ENCODE results near the gene RAP1A.

RAP1A gene

DNA sequence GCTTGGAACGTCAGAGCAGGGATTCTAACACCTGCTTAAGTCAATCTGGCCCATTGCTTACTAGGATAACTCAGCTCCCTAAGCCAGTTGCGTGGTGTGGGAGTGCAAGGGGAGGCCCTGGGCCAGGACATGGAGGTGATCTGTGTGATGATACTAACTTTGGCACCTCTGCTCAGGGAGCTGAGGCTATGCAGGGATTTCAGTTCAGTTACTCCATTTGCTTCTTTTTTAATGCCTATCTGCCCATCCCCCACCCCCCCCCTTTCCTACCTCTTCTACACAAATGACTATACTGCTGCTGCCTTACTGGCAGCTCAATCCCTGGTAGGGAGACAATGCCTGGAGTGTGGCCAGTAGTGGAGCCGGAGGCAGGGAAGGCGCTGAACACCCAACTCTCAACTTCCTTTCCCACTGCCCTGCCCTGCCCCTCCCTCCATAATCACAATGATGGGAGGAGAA lies 100.1 kb downstream of the RAP1A start:
- no peak for DNase-seq (ENCODE audit: low read depth)

DNA sequence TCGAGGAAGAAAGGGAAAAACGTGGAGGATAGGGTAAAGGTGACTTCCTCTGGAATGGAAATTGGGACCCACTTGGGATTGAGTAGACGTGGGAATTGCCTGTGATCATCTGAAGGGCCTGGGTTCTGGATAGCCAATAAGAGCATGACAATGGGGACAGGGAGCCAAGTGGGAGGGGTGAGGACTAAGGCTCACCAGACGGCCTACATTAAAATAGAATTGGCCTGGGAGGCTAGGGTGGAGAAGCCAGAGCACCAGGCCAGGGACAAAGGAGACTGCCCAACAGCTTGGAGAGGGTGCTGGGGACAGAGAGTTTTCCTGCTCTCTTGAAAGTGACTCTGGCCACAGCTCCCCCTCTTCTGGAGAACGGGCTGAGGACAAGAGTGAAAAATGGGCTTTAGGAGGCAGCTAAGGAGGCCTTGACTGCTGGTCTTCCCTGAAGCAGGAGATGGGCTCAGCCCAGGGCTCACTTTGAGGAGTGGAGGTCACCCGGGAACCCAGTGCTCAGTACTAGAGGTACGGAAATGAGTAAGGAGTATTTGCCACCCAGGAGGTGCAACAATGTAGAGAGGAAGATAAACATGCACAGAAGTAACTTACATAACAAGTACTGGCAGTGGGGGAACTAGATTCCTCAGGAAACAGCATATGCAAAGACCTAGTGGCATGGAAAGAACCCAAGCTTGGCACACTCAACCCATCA lies 100.8 kb downstream of the RAP1A start:
- DNase-seq (ENCODE audit: low read depth), result no peak

DNA sequence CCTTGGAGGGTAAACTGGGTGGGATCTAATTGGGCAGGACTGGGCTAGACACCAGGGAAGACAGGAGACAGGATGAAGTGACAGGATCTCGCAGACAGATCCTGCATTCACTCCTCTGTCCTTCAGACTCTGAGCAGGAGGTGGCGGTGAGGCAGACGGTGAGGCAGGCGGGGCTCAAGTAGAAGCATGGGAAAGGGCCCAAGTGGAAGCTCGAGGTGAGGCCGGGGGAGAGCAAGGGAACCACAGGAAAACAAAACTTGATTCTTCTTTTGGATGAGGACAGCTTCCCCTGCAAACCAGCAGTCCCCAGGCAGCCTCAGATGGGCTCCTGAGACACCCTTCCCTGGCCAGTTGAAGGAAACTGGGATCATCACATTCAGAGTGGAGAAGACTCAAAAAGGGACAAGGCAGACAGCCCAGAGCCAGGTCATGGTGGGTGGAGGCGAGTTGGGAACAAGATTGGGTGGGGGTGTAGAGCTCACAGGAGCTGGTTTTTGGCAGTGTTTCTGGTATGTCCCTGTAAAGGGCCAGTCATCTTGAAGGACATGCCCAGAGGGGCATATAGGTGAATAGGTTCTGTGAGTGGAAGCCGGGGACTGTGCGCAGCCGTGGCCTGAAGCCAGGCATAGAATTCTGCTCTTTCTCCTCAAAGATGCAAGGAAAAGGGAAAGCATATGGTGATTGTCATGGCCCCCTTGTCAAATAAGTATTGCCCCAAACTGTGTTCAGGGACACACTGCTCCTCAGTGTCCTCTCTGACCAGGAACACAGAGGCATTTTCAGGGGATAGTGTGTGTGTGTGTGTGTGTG lies 101.6 kb downstream of the RAP1A start:
- no peak for DNase-seq (ENCODE audit: low read depth)

GRCh38 chr1:111723091-111723806 lies 103.7 kb downstream of the RAP1A start:
- no peak for DNase-seq (ENCODE audit: low read depth)

GRCh38 chr1:111723871-111724270 lies 104.3 kb downstream of the RAP1A start:
- no peak for DNase-seq (ENCODE audit: low read depth)

DNA sequence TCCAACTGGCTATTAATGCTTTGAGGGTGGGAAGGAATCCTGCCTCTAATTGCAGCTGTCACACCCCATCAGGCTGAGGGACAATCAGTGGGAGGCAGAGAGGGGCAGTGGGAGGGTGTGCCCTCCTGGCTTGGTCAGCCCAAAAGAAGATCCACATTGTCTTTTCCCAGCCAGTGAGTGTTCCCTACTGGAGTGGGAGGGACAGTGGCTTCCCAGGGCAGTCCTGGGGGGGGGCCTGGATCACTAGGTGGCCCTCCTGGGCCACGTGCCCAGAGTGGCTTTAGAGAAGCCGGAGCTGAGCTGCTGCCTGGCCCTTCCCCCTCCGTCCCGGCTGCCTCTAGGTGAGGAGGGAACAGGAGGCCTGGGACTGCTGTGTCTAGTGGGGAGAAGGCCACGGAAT lies 105.6 kb downstream of the RAP1A start:
- no peak for DNase-seq (ENCODE audit: low read depth)

GRCh38 chr1:111727056-111727455 lies 107.5 kb downstream of the RAP1A start:
- DNase-seq (ENCODE audit: low read depth), result no peak

GRCh38 chr1:111729271-111729921 lies 109.8 kb downstream of the RAP1A start:
- DNase-seq (ENCODE audit: low read depth), result no peak

- DNase-seq (ENCODE audit: low read depth), result no peak
Observed at GRCh38 chr1:111729946-111730681, 110.5 kb downstream of the RAP1A start.

DNA sequence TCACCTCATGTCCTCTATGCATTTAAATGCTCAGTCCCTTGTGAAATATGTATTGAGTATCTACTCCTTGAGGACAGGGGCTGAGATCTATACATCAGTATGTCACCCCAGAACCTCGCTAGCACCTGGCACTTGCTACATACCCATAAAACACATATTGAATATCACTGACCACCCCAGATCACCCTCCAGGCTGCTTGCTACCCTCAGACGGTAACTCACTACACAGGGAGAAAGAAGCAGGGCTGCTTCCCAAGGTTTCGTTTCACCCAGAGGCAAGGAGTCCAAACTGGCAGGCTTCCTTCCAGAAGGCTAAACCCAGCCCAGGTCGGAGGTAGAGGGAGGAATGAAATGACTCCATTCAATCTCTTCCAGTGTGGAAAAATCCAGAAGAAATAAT lies 111.1 kb downstream of the RAP1A start:
- DNase-seq (ENCODE audit: low read depth), result no peak

DNA sequence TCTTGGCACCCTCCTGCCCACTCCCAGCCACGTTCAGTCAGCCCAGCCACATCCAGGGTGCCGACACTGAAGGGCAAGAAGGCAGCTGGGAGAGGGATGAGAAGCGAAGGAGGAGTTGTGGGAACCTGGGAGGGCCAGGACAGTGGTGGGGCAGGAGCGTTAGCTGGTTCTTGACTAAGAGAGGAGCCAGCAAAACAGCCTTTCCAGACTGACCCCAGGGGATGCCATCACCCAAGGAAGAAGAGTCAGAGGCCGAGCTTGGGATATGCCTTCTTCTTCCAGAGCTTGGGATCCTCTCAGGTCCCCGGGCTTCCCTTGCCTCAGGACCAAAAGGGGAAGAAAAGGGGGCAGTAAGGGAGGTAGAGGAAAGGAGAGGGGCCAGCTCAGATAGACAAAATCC lies 112.4 kb downstream of the RAP1A start:
- DNase-seq (ENCODE audit: low read depth), result no peak

DNA sequence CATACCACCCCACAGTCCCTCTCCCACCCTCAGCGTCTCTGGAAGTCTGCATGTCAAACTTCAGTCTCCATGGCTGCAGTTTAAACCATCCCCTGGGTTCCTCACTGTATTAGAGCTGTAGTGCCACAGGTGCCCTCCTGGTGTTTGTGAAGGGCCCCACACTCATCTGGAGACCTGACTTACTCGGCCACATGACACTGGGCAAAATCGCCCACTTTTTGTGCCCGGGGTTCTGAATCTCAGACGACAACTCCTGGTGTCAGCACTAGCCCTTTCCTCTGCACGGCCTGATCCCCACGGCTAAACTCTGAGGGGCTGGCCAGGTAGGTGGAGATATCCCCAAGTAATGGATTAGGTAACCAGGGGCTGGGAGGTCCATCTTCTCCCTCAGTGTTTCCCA lies 113.1 kb downstream of the RAP1A start:
- no peak for DNase-seq (ENCODE audit: low read depth)

GRCh38 chr1:111733183-111733991 lies 113.8 kb downstream of the RAP1A start:
- no peak for DNase-seq (ENCODE audit: low read depth)

DNA sequence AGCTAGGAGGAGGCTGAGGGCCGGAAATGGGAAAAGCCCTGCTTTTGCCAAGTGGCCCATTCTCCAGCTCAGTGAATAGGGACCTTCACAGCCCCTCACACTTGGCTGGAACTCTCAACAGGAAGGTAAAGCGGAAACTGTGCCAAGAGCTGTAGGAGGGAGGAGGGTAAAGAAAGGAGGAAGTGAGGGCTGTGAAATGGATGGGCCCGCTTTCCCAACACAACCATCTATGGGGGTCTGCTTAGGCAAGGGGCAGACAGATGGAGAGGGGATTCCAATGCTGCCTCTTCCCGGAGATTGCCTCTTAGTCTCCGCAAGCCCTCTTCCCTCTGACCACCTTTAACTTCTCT lies 114.4 kb downstream of the RAP1A start:
- DNase-seq (ENCODE audit: low read depth), result no peak

DNA sequence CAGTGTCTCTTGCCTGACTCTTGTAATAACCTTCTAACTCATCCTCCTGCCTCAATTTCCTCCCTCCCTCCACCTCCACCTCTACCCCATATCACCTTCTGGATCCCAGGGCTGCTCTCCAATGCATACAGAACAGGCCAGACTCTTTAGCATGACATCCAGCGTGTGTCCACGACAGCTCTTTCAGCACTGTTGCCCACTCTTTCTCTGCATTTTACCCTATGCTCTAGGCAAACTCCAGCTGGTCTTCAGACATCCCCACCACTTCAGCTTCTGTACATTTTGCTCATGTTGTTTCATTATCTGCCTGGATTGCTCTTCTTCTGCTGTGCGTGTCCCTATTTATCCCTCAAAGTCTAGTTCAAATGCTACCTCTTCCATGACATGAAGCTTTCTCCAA lies 114.8 kb downstream of the RAP1A start:
- no peak for DNase-seq (ENCODE audit: low read depth)

- no peak for DNase-seq (ENCODE audit: low read depth)
Observed at GRCh38 chr1:111734856-111735255, 115.3 kb downstream of the RAP1A start.

DNA sequence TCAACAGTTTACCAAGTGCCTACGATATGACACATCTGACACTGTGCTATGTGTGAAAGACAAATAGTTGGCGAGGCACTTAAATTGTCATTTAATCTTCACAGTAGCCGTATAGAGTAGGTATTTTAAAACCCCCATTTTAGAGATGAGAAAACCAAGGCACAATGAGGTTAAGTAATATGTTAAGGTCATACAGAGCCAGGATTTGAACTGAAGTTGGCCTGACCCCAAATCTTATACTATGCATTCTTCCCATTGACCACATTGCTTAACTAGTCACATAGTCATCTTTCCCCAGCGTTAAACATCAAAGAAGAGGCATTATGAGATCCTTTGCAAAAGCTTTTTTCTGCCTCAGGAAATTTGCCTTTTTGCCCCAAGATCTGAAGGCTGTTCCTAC lies 115.7 kb downstream of the RAP1A start:
- DNase-seq (ENCODE audit: low read depth), result no peak

DNA sequence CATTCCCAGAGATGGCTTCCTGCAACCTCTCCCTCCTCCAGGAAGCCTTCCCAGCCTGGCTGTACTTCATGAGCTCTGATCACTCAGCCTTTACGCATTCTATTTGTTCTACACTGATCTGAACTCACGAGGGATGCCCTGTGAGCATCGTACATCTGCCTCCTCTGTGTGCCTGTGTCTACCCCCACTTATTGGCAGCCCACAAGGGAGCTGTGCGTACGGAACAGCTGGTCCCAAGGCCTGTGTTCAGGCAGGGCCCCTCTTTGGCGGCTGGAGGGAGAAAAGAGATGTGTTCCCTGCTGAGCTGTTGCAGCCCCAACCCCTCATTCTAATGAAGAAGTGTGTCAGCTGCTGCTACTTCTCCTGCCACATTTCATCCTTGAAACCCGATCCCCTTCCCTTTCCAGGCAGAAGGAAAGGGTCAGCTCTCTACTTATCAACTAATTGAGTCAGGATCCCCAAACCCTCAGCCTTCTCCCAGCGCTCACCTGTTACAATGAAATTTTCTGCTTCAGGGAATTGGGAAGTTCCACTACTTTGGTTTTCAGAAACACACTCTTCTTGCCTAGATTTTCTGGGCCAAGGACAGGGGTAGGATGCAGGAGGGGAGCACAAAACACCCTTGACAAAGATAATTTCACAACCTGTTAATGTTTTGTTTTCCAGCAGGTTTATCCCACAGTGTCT lies 116.4 kb downstream of the RAP1A start:
- no peak for DNase-seq (ENCODE audit: low read depth)

- no peak for DNase-seq (ENCODE audit: low read depth)
Observed at GRCh38 chr1:111736548-111737215, 117.1 kb downstream of the RAP1A start.

Data from stimulated activated CD4-positive, alpha-beta T cell treated with anti-CD3 and anti-CD28 coated beads, Interleukin-2, amount 100 ng/mL, for 4 hours (primary cell).